Colonic mucosa (tissue), 4 donors: Measurements from ENCODE around the gene TIMM23. TPM values are rescaled to one million over a fixed set of nuclear protein-coding genes. Genes with fewer than 3 reads are reported as not detected.

Experiments
- DNase-seq: peaks from one replicate; pipeline ENCODE4 v3.0.0-alpha.2; 2020
- H3K27ac ChIP-seq: fragments of 200-600 bp; one replicate; pipeline ENCODE4 v1.8.0; 2021
- H3K27me3 ChIP-seq: fragments of 200-600 bp; one replicate; pipeline ENCODE4 v1.8.0; 2021
- H3K36me3 ChIP-seq: fragments of 200-600 bp; one replicate; pipeline ENCODE4 v1.8.0; 2021
- H3K4me1 ChIP-seq: fragments of 200-600 bp; one replicate; pipeline ENCODE4 v1.8.0; 2021; ENCODE audit warnings: mild to moderate bottlenecking
- H3K4me3 ChIP-seq: fragments of 200-600 bp; one replicate; pipeline ENCODE4 v1.8.0; 2021
- H3K9ac ChIP-seq, 2 donors: one replicate each; pipeline ENCODE4 v1.7.0; 2013; ENCODE audit warnings: control low read depth in 2 of 2, low read depth in 2 of 2, low read length in 2 of 2
- H3K9me3 ChIP-seq: fragments of 200-600 bp; one replicate; pipeline ENCODE4 v1.8.0; 2021
- intact Hi-C: fragments of 100-400 bp; cut with DNase I; formaldehyde crosslinking; loops from one replicate; pipeline ENCODE4 v1.14.1; 2022
- total RNA-seq, 2 donors: library from RNA; stranded (reverse); fragmentation: NEBNext Ultra II Directional in 1 of 2; extraction: Animal tissue kit (Norgen Biotek cat#: 25700) in 1 of 2; gene quantifications; one replicate each; pipeline ENCODE4 v1.2.1, GENCODE V29; 2021
- TF ChIP-seq, protein P1 (sequence below): fragments of 200-600 bp; IDR thresholded peaks from one replicate; pipeline ENCODE4 v1.8.0; 2022; ENCODE audit warnings: antibody characterized with exemption, mild to moderate bottlenecking
- donor health status: healthy.
- donor health status: DM: no; HTN: no; CAD: no.
- donor health status: DM: no; HTN: no; CAD: no.

TIMM23 gene
- total RNA-seq, 2 donors from 2014 or later = 42.8 to 73.1 TPM

DNA sequence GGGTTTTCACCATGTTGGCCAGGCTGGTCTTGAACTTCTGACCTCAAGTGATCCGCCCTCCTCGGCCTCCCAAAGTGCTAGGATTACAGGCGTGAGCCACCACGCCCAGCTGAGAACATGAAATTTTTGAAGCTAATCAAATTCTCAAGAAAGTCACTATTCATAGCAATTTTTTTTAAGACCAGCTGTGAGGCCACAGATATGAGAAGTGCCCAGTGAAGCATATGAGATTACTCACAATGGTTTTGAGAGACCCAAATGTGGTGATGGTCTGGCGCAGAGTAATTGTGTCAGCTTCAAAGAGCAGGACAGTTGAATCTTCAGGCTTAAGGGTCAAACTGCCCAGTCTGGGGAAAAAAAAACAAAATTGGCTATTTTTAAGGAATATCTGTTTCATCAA, 41.9 kb downstream of the TIMM23 start:
- H3K9ac ChIP-seq = no peak overlapping the region
- H3K36me3 ChIP-seq = peaks cover 22% of the 10 kb centered on the region
- no peak overlapping the region for H3K4me3 ChIP-seq
- H3K4me1 ChIP-seq = no peaks in the 10 kb centered on the region
- no peaks in the 10 kb centered on the region for H3K27me3 ChIP-seq
- no peak overlapping the region for H3K27ac ChIP-seq
- DNase-seq = no peak
- H3K9me3 ChIP-seq = no peaks in the 10 kb centered on the region
- TF ChIP-seq, protein P1, sequence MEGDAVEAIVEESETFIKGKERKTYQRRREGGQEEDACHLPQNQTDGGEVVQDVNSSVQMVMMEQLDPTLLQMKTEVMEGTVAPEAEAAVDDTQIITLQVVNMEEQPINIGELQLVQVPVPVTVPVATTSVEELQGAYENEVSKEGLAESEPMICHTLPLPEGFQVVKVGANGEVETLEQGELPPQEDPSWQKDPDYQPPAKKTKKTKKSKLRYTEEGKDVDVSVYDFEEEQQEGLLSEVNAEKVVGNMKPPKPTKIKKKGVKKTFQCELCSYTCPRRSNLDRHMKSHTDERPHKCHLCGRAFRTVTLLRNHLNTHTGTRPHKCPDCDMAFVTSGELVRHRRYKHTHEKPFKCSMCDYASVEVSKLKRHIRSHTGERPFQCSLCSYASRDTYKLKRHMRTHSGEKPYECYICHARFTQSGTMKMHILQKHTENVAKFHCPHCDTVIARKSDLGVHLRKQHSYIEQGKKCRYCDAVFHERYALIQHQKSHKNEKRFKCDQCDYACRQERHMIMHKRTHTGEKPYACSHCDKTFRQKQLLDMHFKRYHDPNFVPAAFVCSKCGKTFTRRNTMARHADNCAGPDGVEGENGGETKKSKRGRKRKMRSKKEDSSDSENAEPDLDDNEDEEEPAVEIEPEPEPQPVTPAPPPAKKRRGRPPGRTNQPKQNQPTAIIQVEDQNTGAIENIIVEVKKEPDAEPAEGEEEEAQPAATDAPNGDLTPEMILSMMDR = no peak
- intact Hi-C loops = no loop called here

DNA sequence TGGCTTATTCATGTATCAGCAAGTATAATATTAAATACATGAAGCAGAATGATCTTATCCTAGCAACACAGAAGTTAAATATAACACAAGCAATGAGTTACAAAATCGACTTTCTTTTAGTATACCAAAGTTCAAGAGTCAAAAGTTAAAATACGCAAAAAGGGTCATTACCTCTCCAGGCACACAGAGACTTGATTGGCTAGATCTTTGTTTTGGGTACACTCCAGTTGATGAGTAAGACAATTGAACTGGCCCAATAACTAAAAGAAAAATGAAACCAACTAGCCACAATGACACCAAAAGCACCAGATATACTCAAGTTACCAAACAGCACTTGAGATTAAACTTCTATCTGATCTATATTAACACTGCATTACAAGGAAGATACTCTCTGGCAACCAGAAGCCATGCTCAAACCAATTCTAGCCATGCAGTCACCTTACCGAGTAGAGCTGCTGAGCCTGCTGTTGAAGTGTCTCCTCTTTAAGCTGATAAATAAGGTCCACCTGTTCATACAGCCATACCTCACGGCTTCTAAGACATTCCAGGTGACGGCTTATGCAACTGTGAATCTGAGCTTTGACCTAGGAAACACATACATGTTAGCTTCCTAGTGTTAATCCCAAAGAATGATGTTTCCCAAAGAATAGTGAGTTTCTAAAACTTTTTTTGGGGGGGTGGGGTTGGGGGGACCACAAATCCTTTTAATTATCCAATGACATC, 42.6 kb downstream of the TIMM23 start:
- Histone ChIP-seq H3K4me1 (no peaks in the 10 kb centered on the region), H3K36me3 (peaks cover 22% of the 10 kb centered on the region), H3K9me3 (no peaks in the 10 kb centered on the region), H3K4me3 (no peak overlapping the region), H3K9ac (no peak overlapping the region), H3K27me3 (no peaks in the 10 kb centered on the region), H3K27ac (no peak overlapping the region)
- intact Hi-C loops = no loop called here
- no peak for DNase-seq
- TF ChIP-seq, protein P1 = no peak

DNA sequence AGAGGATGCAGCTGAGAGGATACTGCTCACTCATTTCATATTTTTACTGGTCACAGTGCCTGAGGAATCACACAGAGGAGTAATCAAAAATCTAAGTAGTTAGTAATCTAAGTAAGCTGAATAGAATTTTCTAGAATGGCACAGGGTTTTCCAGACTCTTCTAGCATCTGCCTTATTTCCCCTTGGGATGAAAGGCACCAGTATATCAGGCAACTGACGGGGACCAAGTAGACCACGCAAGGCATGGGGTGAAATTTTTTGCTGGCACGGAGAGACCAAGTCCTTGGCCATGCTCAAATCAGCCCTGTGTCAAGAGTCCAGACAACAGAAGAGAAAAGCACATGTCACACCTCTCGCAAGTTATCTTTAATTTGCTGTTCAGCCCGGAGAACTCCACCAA, 43.9 kb downstream of the TIMM23 start:
- H3K27ac ChIP-seq = no peak overlapping the region
- peaks cover 22% of the 10 kb centered on the region for H3K36me3 ChIP-seq
- no peaks in the 10 kb centered on the region for H3K4me1 ChIP-seq

DNA sequence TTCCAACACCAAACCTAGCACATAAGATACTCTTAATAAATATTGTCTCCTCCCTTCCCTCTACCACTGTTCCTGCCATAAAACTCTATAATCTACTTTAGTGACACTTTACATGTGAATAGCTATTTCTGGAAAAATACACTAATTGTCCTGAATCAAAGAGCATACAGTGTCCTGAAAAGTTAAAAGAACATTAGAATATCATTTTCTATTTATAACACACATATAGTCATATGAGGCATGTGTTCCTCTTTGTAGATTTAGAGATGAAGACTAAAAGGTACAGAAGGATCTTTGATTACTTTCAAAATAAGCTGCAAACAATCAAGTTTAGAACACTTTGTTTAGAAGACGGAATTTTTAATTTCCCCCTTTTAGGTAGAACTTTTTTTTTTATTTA, 44.5 kb downstream of the TIMM23 start:
- no peaks in the 10 kb centered on the region for H3K9me3 ChIP-seq
- no peak overlapping the region for H3K27ac ChIP-seq
- no peak overlapping the region for H3K9ac ChIP-seq
- TF ChIP-seq, protein P1 = no peak
- intact Hi-C loops = no loop called here
- no peak overlapping the region for H3K4me3 ChIP-seq
- DNase-seq = no peak
- no peaks in the 10 kb centered on the region for H3K27me3 ChIP-seq
- peaks cover 22% of the 10 kb centered on the region for H3K36me3 ChIP-seq
- no peaks in the 10 kb centered on the region for H3K4me1 ChIP-seq

More for the DNA sequence above, 43.9 kb downstream of the TIMM23 start:
- TF ChIP-seq, protein P1 = no peak
- Histone ChIP-seq H3K4me3 (no peak overlapping the region), H3K27me3 (no peaks in the 10 kb centered on the region), H3K9me3 (no peaks in the 10 kb centered on the region), H3K9ac (no peak overlapping the region)
- no peak for DNase-seq
- intact Hi-C loops = no loop called here

DNA sequence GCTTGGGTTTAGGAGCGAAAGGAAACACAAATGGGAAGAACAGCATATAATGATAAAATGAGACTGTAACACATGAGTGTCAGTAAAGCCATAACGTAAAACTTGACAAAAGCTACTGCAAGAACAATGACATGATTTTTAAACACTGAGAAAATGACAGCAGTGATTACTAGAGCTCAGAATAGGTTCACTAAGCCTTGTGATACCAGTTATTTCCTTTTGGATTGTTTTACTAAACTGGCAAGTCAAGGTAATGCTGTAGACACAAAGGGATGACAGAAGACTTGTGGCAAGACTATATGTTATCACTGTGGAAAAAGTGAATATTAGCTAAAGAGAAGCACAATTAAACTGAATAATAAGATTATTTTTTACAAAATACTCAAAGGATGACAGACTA, 45.4 kb downstream of the TIMM23 start:
- DNase-seq = no peak
- Histone ChIP-seq H3K4me3 (no peak overlapping the region), H3K9me3 (no peaks in the 10 kb centered on the region), H3K27me3 (no peaks in the 10 kb centered on the region), H3K36me3 (peaks cover 14% of the 10 kb centered on the region), H3K27ac (no peak overlapping the region), H3K9ac (no peak overlapping the region), H3K4me1 (no peaks in the 10 kb centered on the region)
- intact Hi-C loops = no loop called here
- TF ChIP-seq, protein P1 = no peak
